Mesenteric fat pad (tissue), 1 donor: ENCODE results near the gene DCHS2. TPM values are rescaled to one million over a fixed set of nuclear protein-coding genes. Genes with fewer than 3 reads are reported as not detected.

Experiments used
- DNase-seq: peaks from one replicate; pipeline ENCODE4 v3.0.0-alpha.2; 2020; ENCODE audit warnings: low spot score
- long read RNA-seq: library from polyadenylated mRNA; unstranded; transcript quantifications from one replicate; pipeline ENCODE4 v2.0.0, GENCODE V29; 2020
- total RNA-seq: library from RNA; stranded (reverse); fragmentation: NEBNext Ultra II Directional; extraction: Animal tissue kit (Norgen Biotek cat#: 25700); gene quantifications from one replicate; pipeline ENCODE4 v1.2.1, GENCODE V29; 2021
- donor health status: DM: yes; HTN: yes; CAD: no.

Gene DCHS2
- total RNA-seq, result 0.32 TPM
- long read RNA-seq, partial matches to known transcripts, result 0 of 1 reads
- long read RNA-seq, other reads (novel, unspliced or antisense), result 1 of 1 reads

DNA sequence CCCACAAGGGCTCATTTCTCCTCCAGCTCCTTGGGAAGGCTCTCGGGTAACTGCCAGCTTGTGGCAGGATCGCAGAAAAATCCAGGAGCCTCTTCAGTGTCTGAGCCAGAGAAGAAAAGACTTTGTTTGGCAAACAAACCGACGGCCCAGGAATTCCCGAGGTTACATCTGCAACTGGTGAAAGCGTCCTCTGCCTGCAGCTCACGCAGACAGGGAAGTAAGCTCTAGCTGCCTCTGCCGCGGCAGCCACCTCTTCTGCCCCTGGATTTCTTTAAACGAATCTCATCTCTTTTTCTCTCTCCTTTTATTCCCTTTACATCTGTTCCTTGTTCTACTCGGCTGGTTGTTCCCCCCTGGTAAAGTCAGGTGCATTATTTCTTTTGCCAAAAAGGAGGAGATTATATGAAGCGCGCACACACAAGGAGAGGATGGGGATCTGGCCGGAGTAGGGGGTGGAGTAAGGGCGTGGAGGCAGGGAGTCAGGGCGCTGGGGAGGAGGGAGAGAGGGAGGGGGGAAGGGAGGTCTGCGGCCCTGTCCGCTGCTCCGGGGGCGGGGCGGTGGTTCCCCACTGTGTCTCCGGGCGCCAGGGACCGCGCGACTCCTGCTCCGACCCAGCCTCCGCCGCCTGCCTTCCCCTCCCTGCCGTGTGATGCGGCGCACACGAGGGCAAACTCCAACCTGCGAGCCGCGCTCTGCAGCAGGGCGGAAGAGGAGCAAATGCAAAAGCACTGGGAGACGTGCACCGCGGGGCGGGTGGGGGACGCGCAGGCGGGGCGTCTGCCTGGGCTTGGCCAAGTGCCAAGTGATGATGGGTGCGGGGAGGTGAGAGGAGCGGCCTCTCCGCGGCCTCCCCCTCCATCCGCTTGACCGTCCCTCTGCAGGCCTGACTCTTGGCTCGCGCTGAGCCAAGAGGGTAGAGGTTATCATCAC, at the start of gene DCHS2:
DCHS2 (minus strand) TSS at position 459 of the 931 bp plus-strand sequence; CDS start at position 15, 444 bp downstream.
- DNase-seq, result no peak

DNA sequence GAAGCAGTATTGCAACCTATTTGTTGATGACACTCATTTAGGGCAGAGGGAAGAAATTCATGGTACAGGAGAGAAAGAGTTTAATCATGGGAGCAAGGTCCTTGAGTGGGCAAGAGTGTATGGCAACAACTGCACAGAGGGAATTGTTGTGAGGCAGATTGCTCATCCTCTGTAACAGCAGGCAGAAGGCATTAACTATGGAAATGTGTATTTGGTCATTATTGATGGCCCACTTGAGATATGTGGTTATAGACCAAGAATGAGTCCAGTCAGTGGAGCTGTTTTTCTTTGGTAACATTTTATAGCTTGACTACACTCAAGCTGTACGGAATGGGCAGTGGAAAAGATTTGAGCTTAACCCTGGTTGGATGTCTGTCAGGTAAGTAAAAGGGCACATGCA, 42.7 kb upstream of the DCHS2 start:
- no peak for DNase-seq

- no peak for DNase-seq
Measured at GRCh38 chr4:154529728-154530519, 38.3 kb upstream of the DCHS2 start.

GRCh38 chr4:154528869-154529268, 37.3 kb upstream of the DCHS2 start:
- no peak for DNase-seq

DNA sequence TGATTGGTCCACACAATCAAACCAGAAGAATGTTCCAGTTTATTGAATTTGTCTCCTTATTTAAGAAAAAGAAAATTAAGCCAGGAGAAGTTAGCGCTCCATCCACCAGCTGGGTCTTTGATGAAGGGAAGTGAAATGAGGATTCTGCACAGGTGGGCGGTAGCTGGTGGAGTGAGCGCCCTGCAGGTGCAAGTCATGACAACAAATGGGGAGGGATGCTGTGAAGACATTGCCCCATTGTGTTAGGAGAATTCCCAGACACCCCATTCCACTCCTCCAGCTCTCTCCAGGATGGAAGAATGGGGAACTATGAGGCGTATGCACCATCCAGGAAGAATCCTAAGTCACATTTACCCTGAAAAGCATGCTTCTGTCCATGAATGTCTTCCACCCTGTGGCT, 35.7 kb upstream of the DCHS2 start:
- DNase-seq, result no peak

GRCh38 chr4:154526151-154526550, 34.6 kb upstream of the DCHS2 start:
- DNase-seq, result no peak

- no peak for DNase-seq
Measured at GRCh38 chr4:154521607-154522006, 30.0 kb upstream of the DCHS2 start.

DNA sequence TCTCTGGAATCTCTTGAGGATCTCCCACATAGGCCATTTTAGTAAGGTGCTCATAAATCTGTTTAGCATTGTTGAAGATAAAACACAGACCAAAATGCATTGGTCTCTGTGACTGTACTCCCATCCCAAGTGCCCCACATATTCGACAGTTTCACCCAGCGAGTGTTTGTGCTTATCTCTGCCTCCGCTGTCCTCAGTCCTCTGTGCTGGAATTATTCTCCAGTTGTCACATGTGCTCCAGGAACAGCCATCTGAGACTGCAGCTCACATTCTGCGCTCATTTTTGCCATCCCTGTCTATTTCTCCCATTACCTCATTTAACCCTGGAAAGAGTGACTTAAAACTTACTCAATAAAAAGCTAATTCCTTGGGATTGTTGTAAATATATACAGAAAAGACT, 27.6 kb upstream of the DCHS2 start:
- DNase-seq, result no peak

DNA sequence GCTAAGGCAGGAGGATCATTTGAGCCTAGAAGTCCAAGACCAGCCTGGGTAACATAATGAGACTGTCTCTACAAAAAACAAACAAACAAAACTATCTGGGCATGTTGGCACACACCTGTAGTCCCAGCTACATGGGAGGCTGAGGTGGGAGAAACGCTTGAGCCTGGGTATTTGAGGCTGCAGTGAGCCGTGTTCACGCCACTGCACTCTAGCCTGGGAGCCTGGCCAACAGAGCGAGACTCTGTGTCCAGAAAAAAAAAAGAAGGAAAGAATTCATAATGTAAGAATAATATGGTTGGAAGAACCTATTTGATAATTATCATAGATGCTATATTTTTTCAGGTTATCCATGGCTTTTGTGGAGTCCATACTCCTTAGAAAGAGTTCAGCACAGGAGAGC, 26.0 kb upstream of the DCHS2 start:
- DNase-seq, result no peak

GRCh38 chr4:154516318-154517029, 24.9 kb upstream of the DCHS2 start:
- no peak for DNase-seq

DNA sequence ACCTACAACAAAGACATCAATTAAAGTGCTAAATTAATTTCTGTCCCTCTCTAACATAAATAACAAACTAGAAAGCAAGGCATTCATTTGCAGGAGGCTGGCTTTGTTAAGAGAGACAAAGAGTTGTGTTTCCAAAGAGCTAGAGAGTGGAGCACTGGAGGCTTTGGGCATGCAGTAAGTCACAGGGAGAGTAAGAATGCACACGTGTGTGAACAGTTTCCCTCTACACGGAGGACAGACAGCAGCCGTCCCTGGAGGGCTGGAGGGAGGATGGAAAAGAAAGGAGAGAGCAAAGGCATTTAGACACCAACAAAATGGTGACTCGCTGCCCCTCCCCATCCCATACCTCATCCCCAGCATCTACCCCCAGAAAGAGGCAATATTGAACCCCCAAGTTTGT, 20.4 kb upstream of the DCHS2 start:
- DNase-seq, result no peak

DNA sequence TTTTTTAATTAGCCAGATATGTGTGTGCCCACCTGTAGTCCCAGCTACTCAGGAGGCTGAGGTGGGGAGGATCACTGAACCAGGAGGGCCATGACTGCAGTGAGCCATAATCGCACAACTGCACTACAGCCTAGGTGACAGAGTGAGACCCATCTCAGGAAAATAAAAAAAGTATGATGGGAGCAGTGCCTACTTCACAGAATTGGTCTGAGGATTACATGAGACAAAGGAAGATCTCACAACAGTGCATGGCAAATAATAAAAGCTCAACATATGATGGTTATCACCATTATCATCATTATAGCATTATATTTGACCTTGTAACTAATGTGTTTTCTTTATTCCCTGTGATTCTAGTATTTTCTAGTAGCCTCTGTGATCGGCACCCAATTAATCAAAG, 19.9 kb upstream of the DCHS2 start:
- DNase-seq, result no peak

GRCh38 chr4:154507156-154507555, 15.6 kb upstream of the DCHS2 start:
- no peak for DNase-seq

DNA sequence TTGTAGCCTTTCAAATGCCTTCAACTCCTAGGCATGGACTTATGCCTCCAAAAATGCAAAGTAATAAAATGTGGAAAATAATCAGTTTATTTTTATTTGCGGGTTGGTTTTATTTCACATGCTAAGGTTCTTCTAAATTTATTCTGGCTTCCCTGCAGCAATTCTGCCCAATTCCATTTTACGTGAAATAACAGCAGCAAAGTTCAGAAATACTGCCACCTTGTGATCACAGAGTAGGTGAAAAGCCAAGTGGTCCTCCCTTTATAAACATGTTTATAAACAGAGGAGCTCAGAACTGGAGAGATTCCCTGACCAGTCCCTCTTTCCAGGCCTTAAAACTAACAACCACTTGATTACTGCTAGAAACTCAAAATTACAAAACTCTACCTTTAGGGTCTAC, 14.7 kb upstream of the DCHS2 start:
- no peak for DNase-seq

- no peak for DNase-seq
Measured at GRCh38 chr4:154503598-154503997, 12.0 kb upstream of the DCHS2 start.

GRCh38 chr4:154502111-154502510, 10.5 kb upstream of the DCHS2 start:
- no peak for DNase-seq

DNA sequence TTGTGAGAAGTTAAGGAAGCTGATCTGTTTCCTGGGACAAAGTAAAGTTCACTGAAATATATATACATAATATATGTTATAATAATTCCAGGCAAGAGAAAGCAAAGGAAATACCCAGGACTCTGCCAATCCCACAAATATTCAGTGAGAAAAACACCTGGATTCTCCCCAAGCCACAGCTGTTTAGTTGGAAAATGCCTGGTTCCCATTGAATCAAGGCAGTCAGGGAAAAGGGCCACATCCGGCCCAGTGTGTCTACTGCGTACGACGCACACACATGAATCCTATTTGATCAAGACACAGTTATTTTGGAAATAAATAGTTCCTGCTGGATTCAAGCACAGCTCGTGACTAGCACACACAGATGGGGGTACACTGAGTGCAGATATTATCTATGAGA, 6.3 kb upstream of the DCHS2 start:
- no peak for DNase-seq

- no peak for DNase-seq
Measured at GRCh38 chr4:154495867-154496266, 4.3 kb upstream of the DCHS2 start.

GRCh38 chr4:154492288-154492687, 689 bp upstream of the DCHS2 start:
- no peak for DNase-seq

- DNase-seq, result no peak
Measured at GRCh38 chr4:154490583-154491340, 837 bp downstream of the DCHS2 start.

GRCh38 chr4:154490234-154490582, 1.4 kb downstream of the DCHS2 start:
- no peak for DNase-seq
